SK-N-SH (cell line): ENCODE data around the gene COQ5.

Experiments
- CTCF ChIP-seq: fragments of 200-600 bp; sonication (generic); IDR thresholded peaks from 2 replicates; pipeline ENCODE4 v1.6.1; 2017; ENCODE audit warnings: antibody characterized with exemption, mild to moderate bottlenecking, moderate library complexity
- ELF1 ChIP-seq: IDR thresholded peaks from 2 replicates; pipeline ENCODE4 v1.4.0; 2012
- EZH2phosphoT487 ChIP-seq: fragments of 200-600 bp; sonication (generic); IDR thresholded peaks from 2 replicates; pipeline ENCODE4 v1.6.1; 2017; ENCODE audit warnings: low read depth, mixed run types, mild to moderate bottlenecking, antibody characterized with exemption, moderate library complexity, borderline replicate concordance
- FOXJ3 ChIP-seq: sonication (generic); formaldehyde crosslinking; IDR thresholded peaks from 2 replicates; pipeline ENCODE4 v1.5.1; 2020; ENCODE audit warnings: mild to moderate bottlenecking, missing genetic modification reagents
- FOXM1 ChIP-seq: IDR thresholded peaks from 2 replicates; pipeline ENCODE4 v1.4.0; 2012; ENCODE audit warnings: low read depth, mild to moderate bottlenecking
- MXI1 ChIP-seq: IDR thresholded peaks from 2 replicates; pipeline ENCODE4 v1.6.1; 2012; ENCODE audit warnings: mild to moderate bottlenecking, low read depth, low read length, improper control_type of control experiment
- PBX3 ChIP-seq: IDR thresholded peaks from 2 replicates; pipeline ENCODE4; 2012
- POLR2AphosphoS5 ChIP-seq: IDR thresholded peaks from 2 replicates; pipeline ENCODE4 v1.6.1; 2012; ENCODE audit warnings: low read depth, low read length
- REST ChIP-seq: IDR thresholded peaks from 2 replicates; pipeline ENCODE4 v1.6.1; 2012; ENCODE audit warnings: mild to moderate bottlenecking, low read depth, low read length, moderate library complexity
- SMC3 ChIP-seq: IDR thresholded peaks from 2 replicates; pipeline ENCODE4 v1.6.1; 2012; ENCODE audit warnings: low read depth, low read length, improper control_type of control experiment
- TAF1 ChIP-seq: IDR thresholded peaks from 2 replicates; pipeline ENCODE4 v1.6.1; 2012; ENCODE audit warnings: low read depth, mild to moderate bottlenecking, low read length, moderate library complexity, borderline replicate concordance
- USF2 ChIP-seq: fragments of 150-350 bp; IDR thresholded peaks from 2 replicates; pipeline ENCODE4 v1.6.1; 2017; ENCODE audit warnings: antibody characterized with exemption, low read length, low read depth, borderline replicate concordance

DNA sequence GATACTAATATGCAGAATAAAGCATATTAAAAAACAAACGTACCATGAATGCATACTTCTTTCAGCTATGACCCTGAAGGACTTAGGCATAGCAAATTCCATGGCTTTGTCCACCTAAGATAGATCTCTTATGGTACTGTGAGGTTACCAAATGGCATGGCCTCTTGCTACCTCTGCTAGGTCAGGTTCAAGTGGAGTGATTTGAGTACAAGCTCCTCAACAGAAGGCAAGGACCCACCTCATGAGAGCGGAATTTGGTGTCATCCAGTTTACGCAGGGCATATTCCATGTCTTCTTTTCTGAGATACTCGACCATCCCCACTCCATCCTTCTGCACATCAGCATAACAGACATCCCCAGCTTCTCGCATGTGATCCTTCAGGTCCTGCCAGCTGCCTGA, 65.2 kb downstream of the COQ5 start:
- TF ChIP-seq CTCF (no peak), FOXM1 (no peak), REST (no peak), TAF1 (no peak), FOXJ3 (CRISPR knock-in tag) (no peak), ELF1 (no peak), SMC3 (no peak), POLR2AphosphoS5 (no peak), EZH2phosphoT487 (no peak), PBX3 (no peak), USF2 (no peak), MXI1 (no peak)
